PFSK-1 (cell line): ENCODE measurements around the gene VEPH1.

ENCODE experiments used
- FOXP2 ChIP-seq: optimal IDR thresholded peaks from 2 replicates; pipeline ENCODE3; 2011; ENCODE audit warnings: borderline replicate concordance, control low read depth, inconsistent platforms; ENCODE audit not compliant: insufficient read depth; ENCODE audit errors: extremely low read length, extremely low read depth
- POLR2AphosphoS5 ChIP-seq: IDR thresholded peaks from 2 replicates; pipeline ENCODE4 v1.6.1; 2012; ENCODE audit warnings: low read depth, mild to moderate bottlenecking, control low read depth, low read length, moderate library complexity
- SIN3A ChIP-seq: IDR thresholded peaks from 2 replicates; pipeline ENCODE4 v1.6.1; 2012; ENCODE audit warnings: mild to moderate bottlenecking, low read length, moderate library complexity, borderline replicate concordance; ENCODE audit not compliant: insufficient read depth
- TAF1 ChIP-seq: IDR thresholded peaks from 2 replicates; pipeline ENCODE4 v1.6.1; 2012; ENCODE audit warnings: low read length, control low read depth, borderline replicate concordance; ENCODE audit not compliant: insufficient read depth
- TF ChIP-seq, protein P1 (sequence below), 2 experiments: IDR thresholded peaks; 2 replicates each; pipeline versions ENCODE4 v1.6.1 to v1.8.0; 2011 to 2012; ENCODE audit warnings: low read depth in 2 of 2, low read length in 2 of 2, control low read depth in 1 of 2, inconsistent platforms in 1 of 2, mild to moderate bottlenecking in 1 of 2, moderate library complexity in 1 of 2; ENCODE audit not compliant: insufficient read depth in 1 of 2

Gene VEPH1

DNA sequence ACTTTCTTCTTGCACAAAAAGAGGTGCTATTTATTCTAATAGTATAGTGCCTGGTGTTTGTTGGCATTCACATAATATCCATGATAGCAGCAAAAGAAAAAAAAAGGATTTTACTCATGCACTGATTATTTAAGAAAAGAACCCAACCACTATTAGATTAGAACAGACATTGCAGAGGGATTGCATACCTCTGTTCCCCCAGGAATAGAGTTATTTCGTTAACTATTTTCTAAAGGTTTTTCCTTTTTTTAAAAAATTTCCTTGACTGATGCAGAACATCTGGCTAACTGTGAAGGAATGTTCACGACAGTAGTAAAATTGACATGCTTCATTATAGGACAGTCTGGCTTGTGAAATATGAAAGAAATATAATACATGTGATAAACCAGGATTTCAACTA, 203.1 kb downstream of the VEPH1 start:
- TF ChIP-seq POLR2AphosphoS5, result no peak
- TF ChIP-seq, protein P1, sequence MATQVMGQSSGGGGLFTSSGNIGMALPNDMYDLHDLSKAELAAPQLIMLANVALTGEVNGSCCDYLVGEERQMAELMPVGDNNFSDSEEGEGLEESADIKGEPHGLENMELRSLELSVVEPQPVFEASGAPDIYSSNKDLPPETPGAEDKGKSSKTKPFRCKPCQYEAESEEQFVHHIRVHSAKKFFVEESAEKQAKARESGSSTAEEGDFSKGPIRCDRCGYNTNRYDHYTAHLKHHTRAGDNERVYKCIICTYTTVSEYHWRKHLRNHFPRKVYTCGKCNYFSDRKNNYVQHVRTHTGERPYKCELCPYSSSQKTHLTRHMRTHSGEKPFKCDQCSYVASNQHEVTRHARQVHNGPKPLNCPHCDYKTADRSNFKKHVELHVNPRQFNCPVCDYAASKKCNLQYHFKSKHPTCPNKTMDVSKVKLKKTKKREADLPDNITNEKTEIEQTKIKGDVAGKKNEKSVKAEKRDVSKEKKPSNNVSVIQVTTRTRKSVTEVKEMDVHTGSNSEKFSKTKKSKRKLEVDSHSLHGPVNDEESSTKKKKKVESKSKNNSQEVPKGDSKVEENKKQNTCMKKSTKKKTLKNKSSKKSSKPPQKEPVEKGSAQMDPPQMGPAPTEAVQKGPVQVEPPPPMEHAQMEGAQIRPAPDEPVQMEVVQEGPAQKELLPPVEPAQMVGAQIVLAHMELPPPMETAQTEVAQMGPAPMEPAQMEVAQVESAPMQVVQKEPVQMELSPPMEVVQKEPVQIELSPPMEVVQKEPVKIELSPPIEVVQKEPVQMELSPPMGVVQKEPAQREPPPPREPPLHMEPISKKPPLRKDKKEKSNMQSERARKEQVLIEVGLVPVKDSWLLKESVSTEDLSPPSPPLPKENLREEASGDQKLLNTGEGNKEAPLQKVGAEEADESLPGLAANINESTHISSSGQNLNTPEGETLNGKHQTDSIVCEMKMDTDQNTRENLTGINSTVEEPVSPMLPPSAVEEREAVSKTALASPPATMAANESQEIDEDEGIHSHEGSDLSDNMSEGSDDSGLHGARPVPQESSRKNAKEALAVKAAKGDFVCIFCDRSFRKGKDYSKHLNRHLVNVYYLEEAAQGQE (IDR thresholded peaks at IDR 0.05; ENCODE audit: insufficient read depth in 1 of 2, low read depth in 2 of 2, low read length in 2 of 2), result no peak
- no peak for TF ChIP-seq FOXP2
- no peak for TF ChIP-seq SIN3A

DNA sequence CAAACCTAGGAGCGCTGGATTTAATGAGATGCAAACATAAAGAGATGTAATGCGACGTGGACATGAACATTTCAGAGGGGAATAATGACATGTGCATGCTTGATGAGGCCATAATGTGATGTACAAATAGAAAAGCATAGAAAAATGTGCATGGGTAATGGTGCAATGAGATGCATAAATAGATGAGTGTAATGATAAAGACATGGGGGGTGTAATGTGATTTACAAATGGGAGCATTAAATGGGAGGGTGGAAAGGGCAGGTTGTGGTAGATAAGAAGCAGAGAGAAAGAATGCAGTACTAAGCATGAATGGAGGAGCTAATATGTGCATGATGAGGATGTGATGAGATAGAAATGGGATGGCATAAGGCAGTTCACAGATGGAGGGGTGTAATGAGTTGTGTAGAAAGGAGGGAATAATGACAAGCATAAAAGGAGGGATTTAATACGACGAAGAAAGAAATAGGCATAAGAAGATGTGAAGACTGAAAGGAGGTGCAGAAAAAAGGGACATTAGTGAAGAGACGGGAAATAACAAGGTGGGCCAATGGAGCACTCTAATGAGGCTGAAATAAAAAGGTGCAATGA, 205.8 kb downstream of the VEPH1 start:
- TF ChIP-seq, protein P1 (IDR thresholded peaks at IDR 0.05; ENCODE audit: insufficient read depth in 1 of 2, low read depth in 2 of 2, low read length in 2 of 2), result no peak

DNA sequence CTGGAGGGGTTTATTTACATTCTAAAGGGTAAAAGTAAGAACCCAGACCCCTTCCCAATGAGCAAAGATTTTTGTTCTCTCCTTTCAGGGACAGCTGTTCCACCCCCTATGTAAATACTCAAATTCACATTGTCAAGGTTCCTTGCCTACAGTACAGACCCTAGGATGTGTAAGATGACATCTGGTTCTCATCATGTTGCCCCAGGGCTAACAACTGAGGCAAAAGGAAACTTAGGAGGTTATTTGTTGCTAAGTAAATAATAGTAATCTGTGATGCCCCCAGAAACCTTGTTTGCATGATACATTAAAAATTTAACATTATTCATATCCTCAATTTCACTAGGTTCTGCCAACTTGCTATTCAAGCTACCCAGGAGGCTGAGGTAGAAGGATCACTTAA, 208.3 kb downstream of the VEPH1 start:
- TF ChIP-seq, protein P1 (IDR thresholded peaks at IDR 0.05; ENCODE audit: insufficient read depth in 1 of 2, low read depth in 2 of 2, low read length in 2 of 2), result no peak
- TF ChIP-seq SIN3A, result no peak
- TF ChIP-seq POLR2AphosphoS5, result no peak
- no peak for TF ChIP-seq FOXP2
- TF ChIP-seq TAF1, result no peak

DNA sequence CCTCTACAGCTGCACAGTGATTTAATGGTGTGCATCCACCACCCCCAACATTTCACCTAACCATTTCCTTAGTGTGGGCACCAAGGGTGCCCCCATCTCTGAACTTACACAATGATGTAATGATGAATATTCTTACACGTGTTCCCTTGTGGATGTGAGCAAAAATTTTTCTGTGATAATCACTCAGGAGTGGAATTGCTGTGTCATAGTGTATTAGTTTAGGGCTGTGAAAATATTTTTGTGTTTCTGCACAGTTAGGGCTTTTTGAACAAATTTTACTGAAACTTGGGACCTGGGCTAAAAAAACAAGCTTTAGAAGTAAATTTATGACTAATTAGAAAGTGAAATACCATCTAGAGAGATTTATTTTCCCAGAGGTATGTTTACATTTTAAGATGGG, 208.7 kb downstream of the VEPH1 start:
- TF ChIP-seq FOXP2 (no peak), TAF1 (no peak), POLR2AphosphoS5 (no peak), SIN3A (no peak)
- TF ChIP-seq, protein P1 (IDR thresholded peaks at IDR 0.05; ENCODE audit: insufficient read depth in 1 of 2, low read depth in 2 of 2, low read length in 2 of 2), result no peak

DNA sequence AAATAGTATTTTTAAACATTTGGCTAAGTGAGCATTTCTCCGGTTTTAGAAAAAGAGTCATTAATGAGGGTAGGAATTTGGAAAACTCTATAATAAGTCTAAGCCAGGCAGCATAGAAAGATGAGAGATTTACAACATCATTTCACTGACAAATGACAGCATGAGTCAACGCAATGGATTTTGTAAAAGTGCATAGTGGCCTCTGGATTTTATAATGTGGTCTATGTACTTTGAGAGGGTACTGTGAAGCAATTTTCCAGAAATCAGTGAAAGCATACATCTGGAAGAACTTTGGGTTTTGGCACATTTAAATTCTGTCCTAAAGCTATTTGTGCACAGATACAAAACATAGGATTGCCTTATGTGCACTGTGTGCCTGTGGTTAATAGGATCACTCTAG, 212.4 kb downstream of the VEPH1 start:
- no peak for TF ChIP-seq FOXP2
- TF ChIP-seq, protein P1 (IDR thresholded peaks at IDR 0.05; ENCODE audit: insufficient read depth in 1 of 2, low read depth in 2 of 2, low read length in 2 of 2), result no peak
- no peak for TF ChIP-seq POLR2AphosphoS5
- TF ChIP-seq SIN3A, result no peak
- TF ChIP-seq TAF1, result no peak
